ENCODE measurements around the gene TNNT2.

TNNT2 gene

DNA sequence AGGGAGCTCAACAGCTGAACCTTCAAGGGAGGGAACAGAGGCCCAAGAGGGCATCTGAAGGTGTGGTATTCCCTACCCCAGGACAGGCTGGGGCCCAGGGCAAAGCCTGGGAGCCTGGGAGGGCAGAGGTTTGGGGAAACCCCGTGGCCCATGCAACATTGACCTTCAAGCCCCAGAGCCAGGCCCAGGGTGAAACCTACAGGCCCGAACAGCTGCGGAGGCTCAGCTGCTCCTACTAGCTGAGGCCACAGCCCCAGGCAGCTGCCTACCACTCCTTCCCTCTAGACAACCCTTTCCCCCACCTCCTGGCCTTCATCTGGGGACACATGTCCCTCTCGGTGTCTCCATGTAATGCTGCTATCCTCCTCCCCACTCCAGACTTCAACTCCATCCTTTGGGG, 18.5 kb upstream of the TNNT2 start:
- no peak for DNase-seq (ENCODE audit: extremely low read depth, low read depth)
- TF ChIP-seq, protein P1, sequence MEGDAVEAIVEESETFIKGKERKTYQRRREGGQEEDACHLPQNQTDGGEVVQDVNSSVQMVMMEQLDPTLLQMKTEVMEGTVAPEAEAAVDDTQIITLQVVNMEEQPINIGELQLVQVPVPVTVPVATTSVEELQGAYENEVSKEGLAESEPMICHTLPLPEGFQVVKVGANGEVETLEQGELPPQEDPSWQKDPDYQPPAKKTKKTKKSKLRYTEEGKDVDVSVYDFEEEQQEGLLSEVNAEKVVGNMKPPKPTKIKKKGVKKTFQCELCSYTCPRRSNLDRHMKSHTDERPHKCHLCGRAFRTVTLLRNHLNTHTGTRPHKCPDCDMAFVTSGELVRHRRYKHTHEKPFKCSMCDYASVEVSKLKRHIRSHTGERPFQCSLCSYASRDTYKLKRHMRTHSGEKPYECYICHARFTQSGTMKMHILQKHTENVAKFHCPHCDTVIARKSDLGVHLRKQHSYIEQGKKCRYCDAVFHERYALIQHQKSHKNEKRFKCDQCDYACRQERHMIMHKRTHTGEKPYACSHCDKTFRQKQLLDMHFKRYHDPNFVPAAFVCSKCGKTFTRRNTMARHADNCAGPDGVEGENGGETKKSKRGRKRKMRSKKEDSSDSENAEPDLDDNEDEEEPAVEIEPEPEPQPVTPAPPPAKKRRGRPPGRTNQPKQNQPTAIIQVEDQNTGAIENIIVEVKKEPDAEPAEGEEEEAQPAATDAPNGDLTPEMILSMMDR (IDR thresholded peaks at IDR 0.05; ENCODE audit: low read depth, low read length) = no peak

GRCh38 chr1:201394591-201394990, 17.1 kb upstream of the TNNT2 start:
- TF ChIP-seq, protein P1 (IDR thresholded peaks at IDR 0.05; ENCODE audit: low read depth, low read length) = no peak
- DNase-seq (ENCODE audit: extremely low read depth, low read depth) = no peak

- TF ChIP-seq, protein P1 (IDR thresholded peaks at IDR 0.05; ENCODE audit: low read depth, low read length) = no peak
- no peak for DNase-seq (ENCODE audit: extremely low read depth, low read depth)
These were observed 15.6 kb upstream of the TNNT2 start for GRCh38 chr1:201393076-201393475.

- no peak for DNase-seq (ENCODE audit: extremely low read depth, low read depth)
- TF ChIP-seq, protein P1 (IDR thresholded peaks at IDR 0.05; ENCODE audit: low read depth, low read length) = no peak
These were observed 14.4 kb upstream of the TNNT2 start for GRCh38 chr1:201391651-201392511.

GRCh38 chr1:201391225-201391624, 13.7 kb upstream of the TNNT2 start:
- TF ChIP-seq, protein P1 (IDR thresholded peaks at IDR 0.05; ENCODE audit: low read depth, low read length) = no peak

GRCh38 chr1:201389051-201389450, 11.6 kb upstream of the TNNT2 start:
- no peak for DNase-seq (ENCODE audit: extremely low read depth, low read depth)
- TF ChIP-seq, protein P1 (IDR thresholded peaks at IDR 0.05; ENCODE audit: low read depth, low read length) = no peak

More at GRCh38 chr1:201391225-201391624, 13.7 kb upstream of the TNNT2 start:
- DNase-seq (ENCODE audit: extremely low read depth, low read depth) = no peak

- no peak for DNase-seq (ENCODE audit: extremely low read depth, low read depth)
- TF ChIP-seq, protein P1 (IDR thresholded peaks at IDR 0.05; ENCODE audit: low read depth, low read length) = no peak
These were observed 8.7 kb upstream of the TNNT2 start for GRCh38 chr1:201386208-201386607.

Measured in AG09319 (cell line).